Erythroblast (primary cell): ENCODE results near the gene ZBTB20.

Experiments
- GATA1 ChIP-seq: IDR thresholded peaks from 2 replicates; pipeline ENCODE4 v1.6.1; 2011; ENCODE audit warnings: low read depth, mild to moderate bottlenecking, control low read depth, low read length, moderate library complexity
- POLR2A ChIP-seq: IDR thresholded peaks from 2 replicates; pipeline ENCODE4 v1.6.1; 2011; ENCODE audit warnings: mild to moderate bottlenecking, low read length

- TF ChIP-seq POLR2A (no peak), GATA1 (no peak)
Observed at GRCh38 chr3:114427285-114428043, 719.6 kb downstream of the ZBTB20 start.
